GM23248 (cell line): ENCODE results near the gene SLC43A1. TPM values are rescaled to one million over a fixed set of nuclear protein-coding genes. Genes with fewer than 3 reads are reported as not detected.

Source experiments
- DNase-seq: peaks from one replicate; pipeline ENCODE4 v3.0.0-alpha.2; 2015
- H2AFZ ChIP-seq: fragments of 200-600 bp; sonication (generic); 2 replicates; pipeline ENCODE4 v1.6.1; 2016; ENCODE audit warnings: antibody characterized with exemption
- H3F3A ChIP-seq: fragments of 200-600 bp; sonication (generic); 2 replicates; pipeline ENCODE4 v1.6.1; 2016; ENCODE audit warnings: mild to moderate bottlenecking, antibody characterized with exemption, mixed run types; ENCODE audit not compliant: insufficient read depth
- H3K27ac ChIP-seq: fragments of 200-600 bp; sonication (generic); 2 replicates; pipeline ENCODE4 v1.5.1; 2016; ENCODE audit warnings: mild to moderate bottlenecking
- H3K27me3 ChIP-seq: fragments of 200-600 bp; sonication (generic); replicated peaks from 2 replicates; pipeline ENCODE4 v1.6.1; 2016; ENCODE audit warnings: mild to moderate bottlenecking; ENCODE audit not compliant: insufficient read depth
- H3K36me3 ChIP-seq: fragments of 200-600 bp; sonication (generic); 2 replicates; pipeline ENCODE4 v1.6.1; 2016; ENCODE audit warnings: low read depth, mild to moderate bottlenecking
- H3K4me1 ChIP-seq: fragments of 200-600 bp; sonication (generic); 2 replicates; pipeline ENCODE4 v1.6.1; 2016; ENCODE audit warnings: mild to moderate bottlenecking; ENCODE audit not compliant: insufficient read depth
- H3K4me2 ChIP-seq: fragments of 200-600 bp; sonication (generic); one replicate; pipeline ENCODE4 v1.6.1; 2016; ENCODE audit warnings: mild to moderate bottlenecking; ENCODE audit not compliant: unreplicated experiment
- H3K4me3 ChIP-seq: fragments of 200-600 bp; sonication (generic); 2 replicates; pipeline ENCODE4 v1.5.1; 2016; ENCODE audit warnings: mild to moderate bottlenecking
- H3K79me2 ChIP-seq: fragments of 200-600 bp; sonication (generic); 2 replicates; pipeline ENCODE4 v1.6.1; 2016; ENCODE audit warnings: mild to moderate bottlenecking; ENCODE audit not compliant: insufficient read depth
- H3K9ac ChIP-seq: fragments of 200-600 bp; sonication (generic); 2 replicates; pipeline ENCODE4 v1.6.1; 2016; ENCODE audit warnings: mild to moderate bottlenecking
- H3K9me2 ChIP-seq: fragments of 200-600 bp; sonication (generic); 2 replicates; pipeline ENCODE4 v1.6.1; 2016; ENCODE audit warnings: mixed run types, mild to moderate bottlenecking, moderate library complexity; ENCODE audit not compliant: insufficient read depth
- H3K9me3 ChIP-seq: fragments of 200-600 bp; sonication (generic); one replicate; pipeline ENCODE4 v1.6.1; 2017; ENCODE audit warnings: low read depth
- H4K20me1 ChIP-seq: fragments of 200-600 bp; sonication (generic); 2 replicates; pipeline ENCODE4 v1.6.0; 2016; ENCODE audit not compliant: insufficient read depth
- EZH2 ChIP-seq: fragments of 200-600 bp; sonication (generic); IDR thresholded peaks from 2 replicates; pipeline ENCODE4 v1.6.1; 2018; ENCODE audit warnings: antibody characterized with exemption, mild to moderate bottlenecking; ENCODE audit not compliant: insufficient read depth, poor library complexity, severe bottlenecking
- EZH2phosphoT487 ChIP-seq: fragments of 200-600 bp; sonication (generic); IDR thresholded peaks from 2 replicates; pipeline ENCODE4 v1.6.1; 2018; ENCODE audit warnings: antibody characterized with exemption, moderate library complexity, mild to moderate bottlenecking, low read depth; ENCODE audit not compliant: insufficient read depth
- WGBS, 2 experiments: methylation state at CpG; one replicate each; pipeline ENCODE4 v1.1.6; 2015 to 2017; ENCODE audit warnings: low lambda C conversion rate in 2 of 2, low coverage in 1 of 2; ENCODE audit errors: missing lambda C conversion rate in 2 of 2; 5-methylcytosine and 5-hydroxymethylcytosine counted together
- in situ Hi-C: fragments of 300-500 bp; cut with MboI; formaldehyde crosslinking; loops from 2 replicates; pipeline ENCODE4 v1.15.0; 2020
- polyA plus RNA-seq: library from polyadenylated mRNA; unstranded; fragments of >200 nt; fragmentation: Nextera tagmentation; extraction: Ambion mirVana; gene quantifications from 2 replicates; pipeline ENCODE4 v1.2.1, GENCODE V29; 2016
- total RNA-seq: library from RNA; depleted of rRNA; stranded (reverse); fragments of >200 nt; shearing (Covaris generic); gene quantifications from 2 replicates; pipeline ENCODE4 v1.2.3, GENCODE V29; 2014

Gene SLC43A1
- total and polyA plus RNA-seq, 2 experiments from 2014 or later = 7.1 to 9.3 TPM

- no peak overlapping the region for H3K4me3 ChIP-seq
- TF ChIP-seq EZH2phosphoT487 = no peak
- no peak for TF ChIP-seq EZH2
- WGBS, 2 experiments = 42 to 44% methylated on average over 4 of the region's 4 CpGs
- in situ Hi-C loops = no loop called here
- no peaks in the 10 kb centered on the region for H3K36me3 ChIP-seq
- H2AFZ ChIP-seq = no peak overlapping the region
- H3K4me1 ChIP-seq = no peaks in the 10 kb centered on the region
- H3K9me2 ChIP-seq = no peaks in the 10 kb centered on the region
- H4K20me1 ChIP-seq = no peaks in the 10 kb centered on the region
- no peaks in the 10 kb centered on the region for H3K79me2 ChIP-seq
- H3K27me3 ChIP-seq = no peaks in the 10 kb centered on the region
- H3K4me2 ChIP-seq = no peak overlapping the region
- H3K9me3 ChIP-seq = no peaks in the 10 kb centered on the region
- H3F3A ChIP-seq = no peaks in the 10 kb centered on the region
- H3K27ac ChIP-seq = no peak overlapping the region
- DNase-seq = no peak
- no peak overlapping the region for H3K9ac ChIP-seq
These were observed 48.8 kb downstream of the SLC43A1 start for GRCh38 chr11:57466680-57467079.

DNA sequence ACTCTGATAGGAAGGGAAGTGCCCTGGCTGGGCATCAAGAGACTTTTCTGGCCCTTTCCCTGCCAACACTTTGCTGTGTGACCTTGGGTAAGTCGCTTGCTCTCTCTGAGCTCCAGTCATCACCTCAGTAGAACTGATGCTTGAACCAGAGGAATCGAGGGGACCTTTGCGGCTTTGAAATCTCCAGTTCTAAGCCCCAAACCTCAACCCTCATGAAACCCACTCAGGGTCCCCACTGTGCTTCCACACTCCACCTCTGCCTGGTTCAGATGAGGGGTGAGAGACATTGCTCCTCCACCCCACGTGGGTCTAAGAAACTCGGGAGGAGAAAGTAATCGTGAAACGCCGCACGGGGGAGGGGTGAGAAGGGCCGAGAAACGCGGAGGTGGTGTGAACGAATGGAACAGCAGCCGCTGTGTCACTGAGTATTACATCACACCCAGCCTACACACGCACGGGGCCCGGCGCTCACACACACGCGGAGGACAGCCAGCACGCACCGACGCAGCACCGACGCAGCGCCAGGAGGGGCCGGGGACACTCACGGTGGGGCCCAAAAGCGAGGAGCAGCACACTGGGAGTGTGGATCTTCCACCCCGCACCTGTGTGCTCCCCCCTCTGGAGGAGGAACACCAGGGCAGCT lies 50.8 kb downstream of the SLC43A1 start:
- no peak overlapping the region for H3K9ac ChIP-seq
- DNase-seq = no peak
- no peaks in the 10 kb centered on the region; the same call in 1 of the 2 replicates for H3K4me1 ChIP-seq
- in situ Hi-C loops = no loop called here
- TF ChIP-seq EZH2phosphoT487 (no peak), EZH2 (no peak)
- no peak overlapping the region for H2AFZ ChIP-seq
- no peak overlapping the region for H3K4me2 ChIP-seq
- H3K9me3 ChIP-seq = no peaks in the 10 kb centered on the region
- H3K36me3 ChIP-seq = no peaks in the 10 kb centered on the region
- peaks cover 6% of the 10 kb centered on the region for H3K27me3 ChIP-seq
- no peak overlapping the region for H3K4me3 ChIP-seq
- H3K9me2 ChIP-seq = no peaks in the 10 kb centered on the region
- H3K79me2 ChIP-seq = no peaks in the 10 kb centered on the region
- no peaks in the 10 kb centered on the region for H3F3A ChIP-seq
- 77 to 82% methylated on average over 16 to 30 of the region's 30 CpGs for WGBS, 2 experiments
- H4K20me1 ChIP-seq = no peaks in the 10 kb centered on the region
- no peak overlapping the region for H3K27ac ChIP-seq

- WGBS, 2 experiments = 82 to 93% methylated on average over 12 to 14 of the region's 14 CpGs
- H3K4me2 ChIP-seq = no peak overlapping the region
- H3K27ac ChIP-seq = no peak overlapping the region
- H3K4me3 ChIP-seq = no peak overlapping the region
- no peak overlapping the region for H2AFZ ChIP-seq
- no peaks in the 10 kb centered on the region for H4K20me1 ChIP-seq
- TF ChIP-seq EZH2phosphoT487 (no peak), EZH2 (no peak)
- in situ Hi-C loops = no loop called here
- no peaks in the 10 kb centered on the region for H3K36me3 ChIP-seq
- no peaks in the 10 kb centered on the region for H3K9me3 ChIP-seq
- peaks cover 10% of the 10 kb centered on the region for H3K27me3 ChIP-seq
- H3F3A ChIP-seq = no peaks in the 10 kb centered on the region
- no peaks in the 10 kb centered on the region for H3K9me2 ChIP-seq
- no peaks in the 10 kb centered on the region; the same call in 1 of the 2 replicates for H3K4me1 ChIP-seq
- H3K9ac ChIP-seq = no peak overlapping the region
- H3K79me2 ChIP-seq = no peaks in the 10 kb centered on the region
- DNase-seq = no peak
These were observed 51.6 kb downstream of the SLC43A1 start for GRCh38 chr11:57463671-57464538.

GRCh38 chr11:57462597-57462996 lies 52.9 kb downstream of the SLC43A1 start:
- in situ Hi-C loops = no loop called here
- DNase-seq = no peak
- Histone ChIP-seq H4K20me1 (no peaks in the 10 kb centered on the region), H3K36me3 (no peaks in the 10 kb centered on the region), H2AFZ (no peak overlapping the region), H3K4me2 (no peak overlapping the region), H3F3A (no peaks in the 10 kb centered on the region), H3K27ac (no peak overlapping the region), H3K4me1 (no peaks in the 10 kb centered on the region; the same call in 1 of the 2 replicates), H3K27me3 (peaks cover 10% of the 10 kb centered on the region), H3K9me2 (no peaks in the 10 kb centered on the region), H3K4me3 (no peak overlapping the region), H3K9me3 (no peaks in the 10 kb centered on the region), H3K9ac (no peak overlapping the region), H3K79me2 (no peaks in the 10 kb centered on the region)
- 95% methylated on average over 3 of the region's 3 CpGs for WGBS, 2 experiments
- no peak for TF ChIP-seq EZH2
- TF ChIP-seq EZH2phosphoT487 = no peak
